HL-60 (cell line): Measurements from ENCODE around the gene HDGF.

Experiments used
- CTCF ChIP-seq: IDR thresholded peaks from one replicate; pipeline ENCODE4 v1.5.1; 2011; ENCODE audit warnings: low read length, control low read depth, inconsistent platforms; ENCODE audit not compliant: insufficient read depth
- REST ChIP-seq: IDR thresholded peaks from 2 replicates; pipeline ENCODE4 v1.6.1; 2012; ENCODE audit warnings: low read depth; ENCODE audit not compliant: insufficient replicate concordance

- TF ChIP-seq CTCF (no peak), REST (no peak)
Measured at GRCh38 chr1:156743367-156744302, 7.8 kb downstream of the HDGF start.
